Smooth muscle cell (in vitro differentiated cells): ENCODE measurements around the gene ACSS3. TPM values are rescaled to one million over a fixed set of nuclear protein-coding genes. Genes with fewer than 3 reads are reported as not detected.

Experiments used
- DNase-seq: peaks from one replicate; lab custom pipeline; 2025; ENCODE audit not compliant: unreplicated experiment; lab: John Stamatoyannopoulos, UW
- H2AFZ ChIP-seq: fragments of 200-600 bp; sonication (generic); 2 replicates; pipeline ENCODE4 v1.6.0; 2016; ENCODE audit warnings: antibody characterized with exemption, low read depth, mild to moderate bottlenecking
- H3F3A ChIP-seq: fragments of 200-600 bp; sonication (generic); 2 replicates; pipeline ENCODE4 v1.6.0; 2017; ENCODE audit warnings: antibody characterized with exemption, low read depth
- H3K27ac ChIP-seq: fragments of 200-600 bp; sonication (generic); 2 replicates; pipeline ENCODE4 v1.5.1; 2016; ENCODE audit warnings: low read depth, mild to moderate bottlenecking
- H3K27me3 ChIP-seq: fragments of 200-600 bp; sonication (generic); 2 replicates; pipeline ENCODE4 v1.6.1; 2016; ENCODE audit warnings: low read depth, mild to moderate bottlenecking
- H3K36me3 ChIP-seq: fragments of 200-600 bp; sonication (generic); 2 replicates; pipeline ENCODE4 v1.5.1; 2016; ENCODE audit warnings: low read depth
- H3K4me1 ChIP-seq: fragments of 200-600 bp; sonication (generic); 2 replicates; pipeline ENCODE4 v1.5.1; 2016; ENCODE audit warnings: low read depth
- H3K4me2 ChIP-seq: fragments of 200-600 bp; sonication (generic); 2 replicates; pipeline ENCODE4 v1.6.0; 2016; ENCODE audit warnings: mild to moderate bottlenecking
- H3K4me3 ChIP-seq: fragments of 200-600 bp; sonication (generic); 2 replicates; pipeline ENCODE4 v1.5.1; 2016; ENCODE audit warnings: mild to moderate bottlenecking
- H3K79me2 ChIP-seq: fragments of 200-600 bp; sonication (generic); 2 replicates; pipeline ENCODE4 v1.6.0; 2016; ENCODE audit warnings: low read depth, mild to moderate bottlenecking
- H3K9ac ChIP-seq: fragments of 200-600 bp; sonication (generic); 2 replicates; pipeline ENCODE4 v1.6.0; 2016; ENCODE audit warnings: low read depth
- H3K9me3 ChIP-seq: fragments of 200-600 bp; sonication (generic); replicated peaks from 2 replicates; pipeline ENCODE4 v1.5.1; 2016; ENCODE audit warnings: low read depth
- H4K20me1 ChIP-seq: fragments of 200-600 bp; sonication (generic); 2 replicates; pipeline ENCODE4 v1.6.0; 2016; ENCODE audit warnings: low read depth
- CTCF ChIP-seq: fragments of 200-600 bp; sonication (generic); IDR thresholded peaks from 2 replicates; pipeline ENCODE4 v1.5.1; 2017; ENCODE audit warnings: borderline replicate concordance, mild to moderate bottlenecking, antibody characterized with exemption; ENCODE audit not compliant: insufficient read depth, poor library complexity, severe bottlenecking
- WGBS: methylation state at CpG from one replicate; pipeline ENCODE4 v1.1.7; 2016; ENCODE audit warnings: low lambda C conversion rate; 5-methylcytosine and 5-hydroxymethylcytosine counted together
- polyA plus RNA-seq: library from polyadenylated mRNA; unstranded; fragments of >200 nt; fragmentation: Nextera tagmentation; extraction: Ambion mirVana; gene quantifications from 2 replicates; pipeline ENCODE4 v1.2.1, GENCODE V29; 2016
- total RNA-seq: library from RNA; depleted of rRNA; stranded (reverse); fragments of >200 nt; gene quantifications from 2 replicates; pipeline ENCODE4 v1.2.3, GENCODE V29; 2014

The ACSS3 gene
- total and polyA plus RNA-seq, 2 experiments from 2014 or later = 6.4 to 8.0 TPM

- no peak overlapping the region for H3K9ac ChIP-seq
- no peak for DNase-seq
- no peaks in the 10 kb centered on the region for H3K36me3 ChIP-seq
- no peaks in the 10 kb centered on the region for H3K79me2 ChIP-seq
- no peaks in the 10 kb centered on the region for H3F3A ChIP-seq
- TF ChIP-seq CTCF = no peak
- 90% methylated on average over 8 of the region's 8 CpGs for WGBS
- H4K20me1 ChIP-seq = no peaks in the 10 kb centered on the region
- H3K27ac ChIP-seq = no peak overlapping the region
- H3K4me2 ChIP-seq = no peak overlapping the region
- H3K4me1 ChIP-seq = no peaks in the 10 kb centered on the region
- H3K27me3 ChIP-seq = no peaks in the 10 kb centered on the region
- H3K4me3 ChIP-seq = no peak overlapping the region
- no peaks in the 10 kb centered on the region for H3K9me3 ChIP-seq
- no peak overlapping the region for H2AFZ ChIP-seq
Observed at GRCh38 chr12:81274637-81275529, 197.0 kb downstream of the ACSS3 start.

- no peak overlapping the region for H2AFZ ChIP-seq
- DNase-seq = no peak
- H4K20me1 ChIP-seq = no peaks in the 10 kb centered on the region
- no peak overlapping the region for H3K27ac ChIP-seq
- no peaks in the 10 kb centered on the region for H3F3A ChIP-seq
- H3K27me3 ChIP-seq = peaks cover 5% of the 10 kb centered on the region
- H3K4me2 ChIP-seq = no peak overlapping the region
- no peak for TF ChIP-seq CTCF
- H3K4me3 ChIP-seq = no peak overlapping the region
- H3K79me2 ChIP-seq = no peaks in the 10 kb centered on the region
- H3K9ac ChIP-seq = no peak overlapping the region
- H3K9me3 ChIP-seq = no peaks in the 10 kb centered on the region
- no peaks in the 10 kb centered on the region for H3K36me3 ChIP-seq
- 24% methylated on average over 3 of the region's 3 CpGs for WGBS
- no peaks in the 10 kb centered on the region for H3K4me1 ChIP-seq
Observed at GRCh38 chr12:81284137-81284536, 206.3 kb downstream of the ACSS3 start.

GRCh38 chr12:81288651-81289050 is 210.8 kb downstream of the ACSS3 start:
- no peaks in the 10 kb centered on the region for H3K36me3 ChIP-seq
- DNase-seq = no peak
- no peak overlapping the region for H3K27ac ChIP-seq

More at GRCh38 chr12:81288651-81289050, 210.8 kb downstream of the ACSS3 start:
- Histone ChIP-seq H2AFZ (no peak overlapping the region), H3K9me3 (no peaks in the 10 kb centered on the region), H4K20me1 (no peaks in the 10 kb centered on the region), H3K4me1 (no peaks in the 10 kb centered on the region), H3K27me3 (peaks cover 14% of the 10 kb centered on the region), H3K79me2 (no peaks in the 10 kb centered on the region), H3F3A (no peaks in the 10 kb centered on the region), H3K4me3 (no peak overlapping the region), H3K4me2 (no peak overlapping the region), H3K9ac (no peak overlapping the region)
- TF ChIP-seq CTCF = no peak
